GM21619 (cell line): ENCODE data around the gene CRELD1.
"Not testable (repeated sequence)": the region's sequence is repeated elsewhere in the genome, so short reads cannot be mapped to it uniquely, and the experiment has no call there.

ENCODE experiments used
- ATAC-seq: cut with Tn5 transposase; IDR thresholded peaks from one replicate; pipeline ENCODE4 v1.9.1; 2021; ENCODE audit not compliant: unreplicated experiment

The CRELD1 gene

GRCh38 chr3:9934235-9934621 lies 594 bp downstream of the CRELD1 start:
- ATAC-seq: no peak

- no peak for ATAC-seq
Measured at GRCh38 chr3:9934993-9935392, 1.4 kb downstream of the CRELD1 start.

- no peak for ATAC-seq
Measured at GRCh38 chr3:9935966-9936510, 2.4 kb downstream of the CRELD1 start.

- no peak for ATAC-seq
Measured at GRCh38 chr3:9937486-9938238, 4.0 kb downstream of the CRELD1 start.

- no peak for ATAC-seq
Measured at GRCh38 chr3:9938966-9939365, 5.3 kb downstream of the CRELD1 start.

- not testable (repeated sequence) for ATAC-seq
Measured at GRCh38 chr3:9939906-9940305, 6.3 kb downstream of the CRELD1 start.

GRCh38 chr3:9940746-9941145 lies 7.1 kb downstream of the CRELD1 start:
- ATAC-seq: no peak

GRCh38 chr3:9942164-9942563 lies 8.5 kb downstream of the CRELD1 start:
- no peak for ATAC-seq

- ATAC-seq: no peak
Measured at GRCh38 chr3:9942934-9943690, 9.5 kb downstream of the CRELD1 start.

- ATAC-seq: no peak
Measured at GRCh38 chr3:9944271-9944670, 10.6 kb downstream of the CRELD1 start.

- ATAC-seq: no peak
Measured at GRCh38 chr3:9945358-9945757, 11.7 kb downstream of the CRELD1 start.

- no peak for ATAC-seq
Measured at GRCh38 chr3:9946112-9947024, 12.7 kb downstream of the CRELD1 start.

- ATAC-seq: no peak
Measured at GRCh38 chr3:9947025-9947995, 13.7 kb downstream of the CRELD1 start.

- ATAC-seq: no peak
Measured at GRCh38 chr3:9948586-9948985, 15.0 kb downstream of the CRELD1 start.

- ATAC-seq: no peak
Measured at GRCh38 chr3:9949115-9949514, 15.5 kb downstream of the CRELD1 start.

- no peak for ATAC-seq
Measured at GRCh38 chr3:9949626-9950025, 16.0 kb downstream of the CRELD1 start.

GRCh38 chr3:9951126-9951525 lies 17.5 kb downstream of the CRELD1 start:
- ATAC-seq: peak; percentile 41

GRCh38 chr3:9951598-9951961 lies 17.9 kb downstream of the CRELD1 start:
- ATAC-seq: no peak

GRCh38 chr3:9951962-9952805 lies 18.6 kb downstream of the CRELD1 start, which contains the start of gene PRRT3:
Gene PRRT3 (minus strand): TSS chr3:9952408. CDS start chr3:9950115, 2,293 bp downstream.
- peak; percentile 56 for ATAC-seq
